ENCODE results near the gene COL12A1. TPM values are rescaled to one million over a fixed set of nuclear protein-coding genes. Genes with fewer than 3 reads are reported as not detected.

COL12A1 gene
- polyA plus RNA-seq (ENCODE audit: insufficient read length in 12 of 12) = 1,000 to 10,000 TPM in 1 of 12 donors, 100 to 1,000 TPM in 11; 310 to 1,002 (median 511) TPM
- long read RNA-seq, donor 1 = 0 reads
- long read RNA-seq, donor 2, full-length matches to known transcripts = 3 of 95 reads
- long read RNA-seq, donor 2, partial matches to known transcripts = 92 of 95 reads
- long read RNA-seq, donor 2, other reads (novel, unspliced or antisense) = 0 of 95 reads
- long read RNA-seq, donor 3, partial matches to known transcripts = 8 of 8 reads
- long read RNA-seq, donor 3, other reads (novel, unspliced or antisense) = 0 of 8 reads
- long read RNA-seq, donor 4, partial matches to known transcripts = 106 of 106 reads
- long read RNA-seq, donor 4, other reads (novel, unspliced or antisense) = 0 of 106 reads
- long read RNA-seq, donor 5, full-length matches to known transcripts = 3 of 275 reads
- long read RNA-seq, donor 5, partial matches to known transcripts = 272 of 275 reads
- long read RNA-seq, donor 5, other reads (novel, unspliced or antisense) = 0 of 275 reads
- long read RNA-seq, donor 6, partial matches to known transcripts = 18 of 18 reads
- long read RNA-seq, donor 6, other reads (novel, unspliced or antisense) = 0 of 18 reads
- long read RNA-seq, donor 7, partial matches to known transcripts = 21 of 22 reads
- long read RNA-seq, donor 7, other reads (novel, unspliced or antisense) = 0 of 22 reads
- long read RNA-seq, donor 8, partial matches to known transcripts = 275 of 276 reads
- long read RNA-seq, donor 8, other reads (novel, unspliced or antisense) = 0 of 276 reads
- long read RNA-seq, donor 9, partial matches to known transcripts = 105 of 107 reads
- long read RNA-seq, donor 9, other reads (novel, unspliced or antisense) = 0 of 107 reads
- long read RNA-seq, donor 10, full-length matches to known transcripts = 1 of 218 reads
- long read RNA-seq, donor 10, partial matches to known transcripts = 217 of 218 reads
- long read RNA-seq, donor 10, other reads (novel, unspliced or antisense) = 0 of 218 reads
- long read RNA-seq, donor 11, full-length matches to known transcripts = 4 of 106 reads
- long read RNA-seq, donor 11, partial matches to known transcripts = 102 of 106 reads
- long read RNA-seq, donor 11, other reads (novel, unspliced or antisense) = 0 of 106 reads

- DNase-seq = peak; percentile 99
Measured at GRCh38 chr6:75205776-75206575, at the start of gene COL12A1. Gene COL12A1, minus strand, starts transcription at chr6:75206053. Its CDS starts 3,261 bp downstream, at chr6:75202792.

GRCh38 chr6:75250552-75250951 is 44.7 kb upstream of the COL12A1 start:
- no peak for DNase-seq

DNA sequence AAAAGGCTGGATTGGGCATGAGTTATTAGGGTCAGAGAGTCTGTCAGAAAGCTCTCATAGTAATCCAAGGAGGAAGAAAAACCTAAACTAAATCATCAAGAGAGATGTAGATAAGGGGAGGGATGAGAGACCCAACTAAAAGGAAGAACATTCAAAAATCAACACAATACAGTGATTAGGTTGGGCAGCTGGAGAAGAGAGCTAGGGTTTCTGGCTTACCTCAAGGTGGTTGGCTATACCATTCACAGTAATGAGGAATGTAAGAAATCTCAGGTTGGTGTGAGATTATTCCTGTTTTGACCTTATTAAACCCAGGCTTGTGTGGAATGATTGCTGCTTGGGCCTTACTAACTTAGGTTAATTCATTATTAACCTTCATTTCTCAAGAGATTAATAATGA is 44.0 kb upstream of the COL12A1 start:
- DNase-seq = no peak

DNA sequence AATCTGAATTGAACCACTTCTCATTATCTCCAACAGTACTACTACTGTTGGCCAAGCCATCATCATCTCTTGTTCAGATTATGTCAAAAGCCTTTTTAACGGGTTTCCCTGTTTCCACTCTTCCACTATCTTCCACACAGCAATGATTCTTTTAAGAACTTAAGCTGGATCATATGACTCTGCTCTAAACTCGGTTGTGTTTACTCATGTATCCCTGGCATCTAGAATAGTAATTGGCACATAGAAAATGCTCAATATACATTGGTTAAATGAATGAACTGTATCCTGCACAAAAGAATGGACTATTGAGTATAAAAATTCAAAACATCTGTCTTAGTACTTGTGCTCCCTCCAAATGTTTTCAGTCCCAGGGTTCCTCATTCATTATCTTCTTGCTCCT is 40.5 kb upstream of the COL12A1 start:
- no peak for DNase-seq

GRCh38 chr6:75244063-75244584 is 38.3 kb upstream of the COL12A1 start:
- no peak for DNase-seq

GRCh38 chr6:75243333-75244062 is 37.6 kb upstream of the COL12A1 start, which contains the start of gene COX7A2:
Gene COX7A2, minus strand, starts transcription at chr6:75243801. Its CDS starts 67 bp downstream, at chr6:75243734.
- DNase-seq = peak; percentile 95

DNA sequence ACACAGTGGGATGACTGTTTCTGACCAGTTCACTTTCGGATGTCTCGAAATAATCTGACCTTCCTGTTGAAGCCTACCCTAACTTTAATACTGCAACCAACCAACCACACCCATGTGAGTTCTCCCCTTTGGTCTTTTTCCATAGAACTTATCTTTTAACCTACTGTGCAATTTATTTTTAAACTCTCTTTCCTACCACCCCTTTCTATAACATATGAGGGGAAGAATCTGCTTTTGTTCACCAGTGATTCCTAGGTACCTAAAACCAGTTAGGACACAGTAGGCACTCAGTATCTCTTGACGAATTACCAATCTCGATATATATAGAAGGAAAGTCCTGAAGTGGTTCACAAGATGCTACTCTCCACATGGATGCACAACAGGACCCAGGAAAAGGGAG is 30.8 kb upstream of the COL12A1 start:
- DNase-seq = no peak

DNA sequence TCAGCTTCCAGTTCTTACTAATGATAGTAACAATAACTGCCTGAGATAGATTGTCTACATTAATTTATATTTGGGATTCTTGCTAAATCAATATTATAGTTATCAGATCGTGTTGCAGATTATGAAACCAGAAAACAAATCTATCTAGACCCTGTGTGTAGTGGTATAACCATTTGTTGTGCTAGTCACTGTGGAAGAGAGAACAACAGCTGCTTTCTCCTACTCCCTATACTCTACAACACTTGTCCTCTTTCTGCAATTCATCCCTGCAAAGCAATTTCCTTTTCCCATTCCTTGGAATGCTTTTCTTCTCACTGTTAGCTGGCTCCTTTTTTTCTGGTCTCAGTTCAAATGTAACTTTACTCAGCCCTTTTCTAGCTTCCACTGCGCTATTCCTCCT is 29.4 kb upstream of the COL12A1 start:
- no peak for DNase-seq

GRCh38 chr6:75234126-75234865 is 28.4 kb upstream of the COL12A1 start:
- no peak for DNase-seq

GRCh38 chr6:75233092-75233615 is 27.3 kb upstream of the COL12A1 start:
- no peak for DNase-seq

- DNase-seq = no peak
Measured at GRCh38 chr6:75230484-75231325, 24.9 kb upstream of the COL12A1 start.

DNA sequence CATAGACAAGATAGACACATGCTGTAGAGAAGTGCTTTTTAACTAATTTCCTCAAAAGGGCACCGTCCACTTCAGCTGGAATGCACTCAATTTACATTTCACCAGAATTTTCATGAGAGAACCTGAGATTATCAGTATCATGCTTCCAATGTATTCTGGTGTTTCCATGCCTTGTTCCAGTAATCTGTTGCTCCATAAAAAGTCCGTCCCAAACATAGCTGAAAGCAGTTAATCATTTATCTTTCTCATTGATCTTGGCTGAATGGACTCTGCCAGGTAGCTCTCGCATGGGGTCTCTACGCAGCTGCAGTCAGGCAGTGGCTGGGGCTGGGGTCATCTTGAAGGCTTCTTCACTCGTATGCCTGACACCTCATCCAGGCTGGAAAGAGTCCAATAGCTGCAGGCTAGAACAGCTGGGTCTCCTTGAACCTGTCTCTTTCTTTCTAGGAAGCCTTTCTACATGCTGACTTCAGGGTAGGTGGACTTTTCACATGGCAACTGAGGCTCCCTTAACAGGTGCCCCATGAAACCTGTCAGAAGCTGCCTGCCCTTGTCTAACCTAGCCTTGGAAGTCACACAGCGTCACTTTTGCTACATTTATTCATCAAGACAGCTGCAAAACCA is 18.6 kb upstream of the COL12A1 start:
- DNase-seq = no peak

GRCh38 chr6:75223428-75223827 is 17.6 kb upstream of the COL12A1 start:
- DNase-seq = no peak

- DNase-seq = no peak
Measured at GRCh38 chr6:75222261-75222660, 16.4 kb upstream of the COL12A1 start.

- DNase-seq = no peak
Measured at GRCh38 chr6:75221116-75221515, 15.3 kb upstream of the COL12A1 start.

- DNase-seq = no peak
Measured at GRCh38 chr6:75220357-75220756, 14.5 kb upstream of the COL12A1 start.

DNA sequence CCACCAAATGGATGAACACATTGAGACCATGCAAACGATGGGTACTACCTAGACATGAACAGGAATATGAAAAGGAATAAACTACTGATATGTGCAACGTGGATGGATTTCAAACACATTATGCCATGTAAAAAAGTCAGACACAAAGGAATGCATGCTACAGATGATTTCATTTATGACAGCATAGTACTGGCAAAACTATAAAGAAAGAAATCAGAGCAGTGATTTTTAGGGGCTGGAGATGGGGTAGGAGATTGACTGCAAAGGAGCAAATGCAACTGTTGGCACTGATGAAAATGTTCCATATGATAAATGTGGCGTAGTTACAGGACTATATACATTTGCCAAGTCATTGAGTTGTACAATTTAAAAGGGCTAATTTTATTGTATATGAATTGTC is 13.4 kb upstream of the COL12A1 start:
- DNase-seq = no peak

DNA sequence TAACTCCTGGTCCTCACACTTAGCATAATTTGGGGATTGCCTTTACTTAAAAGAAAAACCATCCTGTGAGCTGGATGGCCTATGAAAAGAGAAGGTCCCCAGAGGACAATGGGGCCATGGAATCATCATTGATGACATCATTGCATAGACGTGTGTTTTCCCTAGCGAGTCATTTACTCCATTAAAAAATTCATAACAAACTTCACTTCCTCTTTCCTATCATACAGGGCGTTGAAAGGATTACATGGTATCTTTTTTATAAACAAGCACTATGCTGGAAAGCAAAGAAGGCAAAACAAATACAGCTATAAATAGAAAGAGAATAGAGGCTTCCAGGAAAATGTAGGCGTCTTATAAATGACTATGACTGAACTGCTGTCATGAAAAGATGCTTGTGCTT is 11.3 kb upstream of the COL12A1 start:
- DNase-seq = peak; percentile 43

Data from muscle of arm (tissue), 14 donors.